HG03432 (cell line): Measurements from ENCODE around the gene TNS1.

ENCODE experiments used
- ATAC-seq: cut with Tn5 transposase; IDR thresholded peaks from one replicate; pipeline ENCODE4 v1.9.1; 2021; ENCODE audit warnings: mild to moderate bottlenecking, moderate library complexity; ENCODE audit not compliant: unreplicated experiment

Gene TNS1

DNA sequence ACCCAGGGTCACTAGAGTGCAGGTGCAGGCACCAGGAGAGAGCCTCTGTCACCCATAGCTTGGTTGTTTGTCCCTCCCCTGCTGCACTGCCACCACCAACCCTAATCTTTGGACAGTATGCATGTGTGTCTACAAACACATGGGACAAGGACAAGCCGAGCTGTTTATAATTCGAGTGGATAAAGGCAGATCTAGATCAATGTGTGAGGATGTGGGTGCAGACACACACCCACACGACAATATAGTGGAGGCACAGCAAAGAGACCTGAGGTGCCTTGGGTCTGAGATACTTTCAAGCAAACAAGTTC lies 199.2 kb downstream of the TNS1 start:
- no peak for ATAC-seq

DNA sequence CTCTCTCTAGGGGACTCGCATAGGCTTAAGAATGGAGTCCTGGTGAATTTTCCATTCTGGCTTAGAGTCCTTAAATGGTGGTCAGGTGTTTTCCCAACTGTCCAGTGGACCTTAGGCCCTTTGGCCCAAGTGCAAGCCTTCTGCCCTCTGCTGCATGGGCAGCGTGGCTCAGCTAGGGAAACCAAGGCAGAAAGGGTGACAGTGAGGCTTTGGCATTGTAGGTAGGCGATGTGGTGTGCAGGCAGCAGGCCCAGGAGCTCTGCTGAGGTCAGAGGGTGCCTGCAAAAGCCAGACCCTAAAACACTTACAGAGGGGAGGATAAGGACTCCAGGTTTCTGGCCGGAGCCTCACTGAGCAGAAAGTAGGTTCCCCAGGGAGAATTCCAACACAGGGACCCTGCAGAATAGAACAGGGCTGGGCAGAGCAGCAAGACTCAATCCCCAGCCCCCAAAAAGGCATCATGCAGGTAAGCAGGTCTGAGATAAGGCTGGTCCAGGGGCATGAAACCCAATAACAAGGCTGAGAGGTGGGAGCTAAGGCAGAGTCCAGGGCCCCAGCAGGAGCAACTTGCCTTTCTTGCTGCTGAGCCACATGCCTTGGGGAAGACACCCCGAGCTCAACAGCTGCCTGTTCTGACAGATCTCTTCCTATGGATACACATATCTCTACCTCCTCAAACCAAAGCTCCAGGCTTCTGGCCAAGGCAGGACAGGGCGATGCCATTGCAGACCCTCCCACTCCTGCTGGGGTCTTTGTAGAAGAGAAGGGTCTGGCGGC lies 199.7 kb downstream of the TNS1 start:
- ATAC-seq, result no peak

DNA sequence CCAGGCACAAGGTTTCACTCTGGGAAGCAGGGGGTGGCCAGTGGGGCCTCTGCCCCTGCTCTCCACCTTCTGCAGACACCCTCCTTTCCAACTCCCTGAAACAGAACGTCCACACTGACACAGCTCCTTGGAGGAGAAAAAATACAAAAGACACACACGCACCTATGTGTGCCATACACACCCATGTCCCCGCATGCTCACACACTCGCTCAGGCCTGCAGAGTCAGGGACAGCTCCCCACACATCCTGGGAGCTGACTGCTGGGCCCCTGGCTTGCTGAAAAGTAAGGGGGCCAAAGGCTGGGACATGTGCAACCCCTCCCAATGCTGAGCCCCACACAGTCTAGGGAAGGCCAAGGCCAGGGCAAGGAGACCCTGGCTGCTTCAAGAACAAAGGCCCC lies 200.5 kb downstream of the TNS1 start:
- no peak for ATAC-seq

DNA sequence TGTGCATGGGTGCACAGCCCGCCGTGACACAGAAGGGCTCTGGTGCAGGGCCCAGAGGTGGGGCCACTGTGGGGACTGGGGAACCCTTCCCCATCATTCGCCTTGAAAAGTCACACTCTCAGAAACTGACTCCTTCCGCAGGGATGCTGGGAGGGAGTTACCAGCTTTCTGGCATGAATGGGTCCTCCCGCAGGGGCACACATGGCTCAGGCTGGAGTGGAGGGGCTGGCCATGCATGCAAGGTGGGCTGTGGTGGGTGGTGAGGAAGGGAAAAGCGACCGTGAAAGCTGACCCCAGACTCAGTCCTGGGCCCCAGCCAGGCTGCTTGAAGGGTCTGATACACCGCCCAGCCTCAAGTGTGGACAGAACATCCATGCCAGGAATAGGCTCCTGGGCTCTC lies 201.1 kb downstream of the TNS1 start:
- no peak for ATAC-seq

DNA sequence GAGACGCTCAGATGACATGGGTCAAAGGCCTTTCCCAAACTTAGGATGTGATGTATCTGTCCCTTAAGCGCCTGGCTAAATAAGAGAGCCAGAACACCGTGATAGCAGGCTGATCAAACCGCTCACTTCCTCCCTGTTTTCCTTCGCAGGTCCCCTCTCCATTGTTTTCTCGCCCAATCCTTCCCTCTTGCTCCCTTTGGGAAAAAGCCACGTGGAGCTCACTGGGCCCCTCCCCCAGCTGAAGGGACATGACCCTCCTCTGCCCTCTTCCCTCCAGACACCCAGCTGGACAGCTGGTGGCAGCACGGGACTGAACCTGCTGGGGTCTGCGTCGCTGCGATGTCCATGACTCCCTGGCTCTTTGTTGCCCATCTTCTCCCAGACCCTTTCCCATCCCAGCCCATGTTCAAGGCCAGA lies 201.7 kb downstream of the TNS1 start:
- no peak for ATAC-seq

DNA sequence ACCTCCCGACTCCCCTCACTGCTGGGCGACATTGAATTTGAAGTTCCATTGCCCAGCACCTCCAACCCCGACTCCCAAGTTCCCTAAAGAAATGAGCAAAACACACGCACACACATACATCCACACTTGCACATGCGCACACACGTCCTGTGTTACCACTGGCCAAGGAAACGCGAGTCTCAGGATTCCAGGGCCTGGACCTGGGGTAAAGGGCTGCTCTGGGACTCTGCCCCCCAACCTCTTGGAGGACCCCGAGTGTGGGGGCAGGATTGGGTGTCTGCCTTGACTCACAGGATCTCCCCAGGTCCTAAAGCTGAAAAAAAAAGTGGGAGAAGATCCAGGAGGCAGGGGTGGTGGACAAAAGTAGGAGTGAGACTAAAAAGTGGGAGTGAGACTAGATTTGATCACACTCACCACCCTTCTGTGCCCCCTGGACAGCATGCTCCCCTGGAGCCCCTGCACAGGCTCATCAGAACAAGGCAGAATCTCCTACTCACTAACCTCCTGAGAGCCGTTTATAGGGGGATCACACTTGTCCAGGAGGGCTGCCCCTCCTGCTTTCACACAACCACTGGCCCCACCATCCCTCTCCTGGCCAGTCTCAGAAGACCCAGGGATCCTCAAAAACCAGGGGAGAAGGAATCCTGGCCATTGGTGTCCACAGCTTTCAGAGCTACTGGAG lies 202.2 kb downstream of the TNS1 start:
- no peak for ATAC-seq

DNA sequence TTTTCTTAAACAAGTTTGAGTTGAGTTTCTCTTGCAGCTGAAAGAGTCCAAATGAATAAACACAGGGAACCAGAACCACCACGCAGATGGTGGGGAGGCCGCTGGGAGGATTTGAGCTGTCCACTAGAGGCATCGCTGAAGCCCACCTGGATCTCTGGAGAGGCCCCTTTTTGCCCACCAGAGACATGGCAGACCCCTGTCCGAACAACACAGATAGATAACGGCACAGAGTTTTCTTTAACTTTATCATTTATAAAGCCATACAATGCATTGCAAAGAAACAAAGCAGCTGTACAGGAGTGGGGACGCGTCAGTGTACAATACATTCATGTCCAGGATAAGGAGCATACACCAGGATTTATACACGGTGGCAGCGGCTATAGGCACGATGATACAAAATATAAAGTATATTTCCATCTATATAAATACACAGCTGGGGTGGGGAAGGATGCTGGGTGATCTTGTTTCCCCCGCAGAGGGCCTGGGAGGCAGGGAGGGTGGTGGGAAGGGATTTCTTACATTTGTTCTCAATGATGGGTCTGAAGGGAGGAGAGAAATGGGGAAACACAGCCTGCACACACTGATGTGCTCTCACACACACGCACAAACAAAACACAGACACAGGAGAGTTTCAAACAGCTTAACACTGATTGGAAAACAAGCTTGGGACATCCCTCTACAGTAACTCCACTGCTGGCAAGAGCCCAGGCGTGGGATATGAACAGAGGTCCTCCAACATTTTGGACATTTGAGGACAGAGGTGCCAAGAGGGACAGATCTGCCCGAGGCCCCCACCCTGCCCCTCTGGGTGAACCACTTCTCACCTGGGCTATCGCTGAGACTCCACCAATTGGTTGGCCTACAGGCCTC lies 203.0 kb downstream of the TNS1 start:
- ATAC-seq, result no peak

DNA sequence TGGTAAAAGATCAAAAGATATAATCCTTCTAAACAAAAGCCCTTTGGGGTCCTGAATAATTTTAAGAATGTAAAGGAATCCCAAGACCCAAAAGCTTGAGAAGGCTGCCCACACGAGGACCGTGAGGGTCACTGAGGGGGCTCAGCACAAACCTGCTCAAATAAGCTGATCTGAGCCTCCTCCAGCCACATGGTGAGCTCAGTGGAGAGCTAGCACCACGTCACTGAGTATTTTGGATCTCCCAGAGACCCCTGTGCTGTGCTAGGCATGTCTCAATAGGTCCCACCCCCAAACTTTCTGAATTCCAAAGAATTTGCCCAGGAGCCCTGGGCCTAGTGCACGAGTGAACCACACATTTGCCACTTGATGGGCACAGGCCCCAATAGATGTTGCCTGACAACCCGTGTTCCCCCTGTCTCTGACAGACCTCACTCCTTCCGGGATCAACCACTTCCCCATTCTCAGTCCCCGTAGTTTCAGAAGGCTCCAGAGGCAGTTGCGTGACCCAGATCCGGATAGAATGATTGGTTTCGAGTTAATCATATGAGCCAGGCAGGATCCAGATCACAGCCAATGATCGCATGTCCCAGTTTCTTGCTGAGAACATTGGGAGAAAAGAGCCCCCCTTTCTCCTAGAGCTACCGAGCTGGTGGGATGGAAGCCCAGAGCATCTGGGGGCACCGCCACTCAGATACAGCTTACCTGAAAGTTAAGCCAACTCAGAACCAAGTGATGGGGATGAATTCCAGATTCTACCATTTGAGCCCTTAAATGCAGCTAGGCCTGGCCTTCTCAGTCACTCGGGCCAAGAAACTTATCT lies 203.8 kb downstream of the TNS1 start:
- peak; percentile 69 for ATAC-seq

DNA sequence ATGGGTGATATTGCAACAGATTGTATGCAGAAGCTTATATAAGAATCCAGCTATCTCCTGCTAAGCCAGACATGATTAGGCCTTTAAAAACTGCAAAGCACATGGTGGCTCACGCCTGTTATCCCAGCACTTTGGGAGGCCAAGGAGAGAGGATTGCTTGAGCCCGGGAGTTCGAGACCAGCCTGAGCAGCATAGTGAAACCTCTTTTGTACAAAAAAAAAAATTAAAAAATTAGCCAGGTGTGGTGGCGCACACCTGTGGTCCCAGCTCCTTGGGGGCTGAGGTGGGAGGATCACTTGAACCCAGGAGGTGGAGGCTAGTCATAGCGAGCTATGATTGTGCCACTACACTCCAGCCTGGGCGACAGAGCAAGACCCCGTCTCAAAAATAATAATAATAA lies 204.6 kb downstream of the TNS1 start:
- no peak for ATAC-seq

DNA sequence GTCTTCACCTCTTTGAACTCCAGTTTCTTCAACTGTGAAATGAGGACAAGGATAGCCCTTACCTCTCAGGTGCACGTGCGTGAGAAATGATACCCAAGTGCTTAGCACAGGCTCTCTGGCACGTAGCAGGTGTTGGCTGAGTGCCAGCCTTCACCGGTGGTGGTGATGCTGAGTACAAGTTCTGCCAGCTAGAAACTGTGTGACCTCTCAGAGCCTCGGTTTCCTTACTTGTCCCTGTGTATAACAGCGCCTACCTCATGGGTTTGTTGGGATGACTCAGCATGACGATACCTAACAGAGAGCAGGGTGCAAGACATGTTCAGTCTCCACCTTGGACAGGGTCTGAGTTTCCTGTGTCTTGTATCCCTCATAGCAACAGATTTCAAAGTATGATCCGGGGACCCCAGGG lies 205.1 kb downstream of the TNS1 start:
- ATAC-seq, result no peak

DNA sequence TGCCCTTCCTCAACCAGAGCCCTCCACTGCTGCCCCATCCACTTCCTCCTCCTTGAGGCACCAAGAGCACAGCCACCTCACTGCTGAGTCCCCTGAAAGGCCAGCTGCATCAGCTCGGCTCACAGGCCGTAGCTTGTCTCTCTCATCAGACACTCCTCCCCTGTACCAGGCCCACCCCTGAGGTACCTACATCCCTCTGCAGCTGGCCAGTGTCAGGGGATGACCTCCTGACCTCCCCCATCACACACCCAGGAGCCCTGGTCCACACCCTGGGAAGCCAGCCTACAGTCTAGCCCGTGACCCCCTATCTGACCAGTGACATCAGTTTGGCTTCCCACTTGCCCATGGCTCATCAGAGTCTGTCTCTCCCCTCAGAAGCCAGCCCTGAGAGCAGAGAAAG lies 205.6 kb downstream of the TNS1 start:
- ATAC-seq, result no peak

DNA sequence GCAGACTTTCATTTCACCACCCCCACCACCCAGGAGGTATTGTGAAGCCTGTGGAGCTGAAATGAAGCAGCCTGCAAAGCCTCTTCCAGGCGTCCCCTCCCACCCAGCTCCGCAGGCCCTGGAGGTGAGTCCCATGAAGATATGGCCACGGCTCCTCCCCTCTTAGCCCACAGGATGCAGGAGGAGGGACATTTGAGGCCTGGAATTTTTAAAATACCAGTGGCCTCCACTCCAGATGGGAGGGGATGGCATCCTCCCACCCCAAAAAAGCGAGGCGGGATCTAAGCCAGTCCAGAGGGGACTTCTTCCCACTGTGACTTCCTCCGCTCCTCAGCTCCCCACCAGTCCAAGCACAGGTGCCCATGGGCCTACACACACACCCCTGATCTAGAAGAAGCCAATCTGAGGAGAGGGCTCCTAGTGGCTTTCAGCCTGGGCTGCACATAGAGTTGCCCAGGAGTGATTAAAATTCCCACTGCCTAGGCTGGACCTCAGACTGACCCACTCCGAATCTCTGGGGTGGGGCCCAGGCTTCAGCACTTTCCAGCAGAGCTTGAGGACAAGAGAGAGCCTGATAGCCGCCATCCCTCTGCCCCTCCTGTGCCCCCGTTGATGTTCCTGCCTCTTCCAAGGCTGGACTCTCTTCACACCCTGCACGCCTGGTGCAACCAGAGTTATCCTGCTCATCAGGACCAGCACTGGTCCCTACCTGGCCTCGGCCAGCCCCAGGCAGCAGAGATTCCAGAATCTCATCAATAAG lies 206.9 kb downstream of the TNS1 start:
- ATAC-seq, result no peak

DNA sequence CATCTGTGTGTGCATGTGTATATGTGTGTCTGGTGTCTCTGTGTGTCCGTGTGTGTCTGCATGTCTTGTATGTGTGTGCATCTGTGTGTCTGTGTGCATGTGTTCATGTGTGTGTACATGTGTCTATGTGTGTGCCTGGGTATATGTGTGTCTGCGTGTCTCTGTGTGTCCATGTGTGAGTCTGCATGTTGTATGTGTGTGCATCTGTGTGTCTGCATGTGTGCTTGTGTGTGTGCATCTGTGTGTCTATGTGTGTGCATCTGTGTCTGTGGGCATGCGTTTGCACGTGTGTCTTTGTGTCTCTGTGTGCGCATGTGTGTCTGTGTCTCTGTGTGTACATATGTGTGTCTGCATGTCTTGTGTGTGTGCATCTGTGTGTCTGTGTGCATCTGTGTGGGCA lies 207.7 kb downstream of the TNS1 start:
- ATAC-seq, result no peak

DNA sequence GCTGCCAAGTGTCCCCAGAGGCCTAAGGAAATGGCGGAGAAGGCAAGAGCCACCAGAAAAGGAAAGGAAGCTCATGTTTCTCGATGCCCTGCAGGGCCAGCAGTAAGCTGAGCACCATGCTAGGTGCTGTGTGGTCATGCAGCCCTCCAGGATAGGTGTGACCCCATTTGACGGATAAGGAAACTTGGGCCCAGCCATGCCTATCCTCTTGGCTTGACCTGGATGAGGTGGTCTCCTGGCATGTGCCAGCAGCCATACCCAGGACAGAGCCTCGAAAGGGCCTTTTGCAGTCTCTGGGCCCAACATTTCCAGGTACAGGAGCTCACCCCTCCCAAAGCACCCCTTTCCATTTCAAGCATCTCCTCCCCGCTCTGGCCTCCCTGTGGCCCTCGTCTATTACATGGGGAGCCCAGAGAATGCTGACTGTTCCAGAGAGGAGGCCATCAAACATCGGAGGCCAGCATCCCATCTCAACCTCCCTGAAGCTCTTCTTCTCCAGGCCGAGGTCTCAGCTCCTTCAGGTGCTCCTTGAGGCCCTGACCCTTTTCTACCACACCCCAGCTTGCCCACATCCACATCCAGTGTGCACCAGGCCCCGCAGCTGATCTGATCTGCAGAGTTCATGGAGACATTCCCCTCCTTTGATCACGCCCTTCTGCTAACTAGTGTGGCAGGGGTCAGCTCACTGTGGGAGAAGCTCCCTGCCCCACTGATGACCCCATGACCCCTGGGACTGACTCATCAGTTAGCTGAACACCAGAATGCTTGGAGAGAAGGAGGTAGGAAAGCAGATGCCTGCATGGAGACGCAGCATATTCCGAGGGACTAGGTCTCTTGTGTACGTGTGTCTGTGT lies 208.4 kb downstream of the TNS1 start:
- ATAC-seq, result no peak

DNA sequence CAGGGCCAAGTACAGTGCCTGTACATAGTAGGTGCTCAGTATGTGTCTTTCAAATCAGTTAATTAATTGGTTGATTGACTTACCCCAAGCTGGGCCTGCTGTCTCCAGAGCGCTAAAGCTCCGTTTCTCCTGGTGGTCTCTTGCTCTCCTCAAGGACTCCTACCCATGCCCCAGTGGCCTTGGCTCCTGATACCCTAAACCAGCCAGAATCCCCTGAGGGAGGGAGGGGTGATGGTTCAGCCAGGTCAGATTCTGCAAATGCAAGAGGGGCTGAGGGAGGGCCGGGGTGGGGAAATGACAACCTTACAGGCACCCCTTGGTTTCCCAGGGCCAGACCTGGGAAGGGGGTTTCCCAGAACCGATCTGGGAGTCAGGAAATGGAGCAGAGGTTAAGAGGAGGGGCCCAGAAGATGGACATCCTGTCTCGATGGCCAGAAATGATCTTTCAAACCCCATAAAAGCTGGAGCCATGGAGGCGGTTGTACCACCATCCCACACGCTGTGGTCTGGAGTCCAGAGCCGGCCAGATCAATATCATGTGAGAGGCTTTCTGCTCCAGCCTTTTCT lies 209.1 kb downstream of the TNS1 start:
- ATAC-seq, result no peak

DNA sequence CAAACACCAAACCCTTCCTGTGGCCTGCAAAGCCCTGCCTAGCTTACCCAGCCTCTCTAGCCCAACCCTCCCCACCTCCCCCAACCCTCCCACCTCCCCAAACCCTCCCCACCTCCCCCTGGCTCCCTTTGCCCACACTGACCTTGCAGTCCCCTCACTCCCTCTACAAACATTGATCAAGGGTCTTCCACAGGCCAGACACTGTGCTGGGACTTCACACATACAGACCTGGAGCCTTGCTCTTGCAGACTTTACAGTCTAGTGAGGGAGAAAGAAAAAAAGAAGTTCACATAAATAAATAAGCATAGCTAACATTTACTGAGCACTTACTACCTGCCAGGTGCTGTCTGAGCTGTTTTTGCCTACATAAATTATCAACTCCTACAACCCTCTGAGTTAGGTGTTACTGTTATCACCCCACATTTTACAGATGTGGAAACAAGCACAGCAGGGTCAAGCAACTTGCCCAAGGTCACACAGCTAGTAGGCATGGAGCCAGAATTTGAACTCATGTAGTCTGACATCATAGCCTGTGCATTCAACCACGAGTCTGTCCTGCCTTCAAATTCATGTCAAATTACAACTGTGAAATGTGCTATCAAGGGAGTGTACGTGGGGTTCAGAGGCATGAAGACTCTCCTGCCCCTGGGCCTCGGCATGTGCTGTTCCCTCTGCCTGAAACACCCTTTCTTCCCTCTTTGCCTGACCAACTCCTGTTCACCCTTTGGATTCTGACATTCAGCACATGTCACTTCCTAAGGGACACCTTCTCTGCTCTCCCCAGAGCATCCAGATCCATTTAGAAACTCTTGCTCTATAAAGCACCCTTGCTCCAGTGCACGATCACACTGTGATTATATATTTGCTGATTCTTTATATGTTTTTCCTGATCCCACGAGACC lies 209.9 kb downstream of the TNS1 start:
- no peak for ATAC-seq

DNA sequence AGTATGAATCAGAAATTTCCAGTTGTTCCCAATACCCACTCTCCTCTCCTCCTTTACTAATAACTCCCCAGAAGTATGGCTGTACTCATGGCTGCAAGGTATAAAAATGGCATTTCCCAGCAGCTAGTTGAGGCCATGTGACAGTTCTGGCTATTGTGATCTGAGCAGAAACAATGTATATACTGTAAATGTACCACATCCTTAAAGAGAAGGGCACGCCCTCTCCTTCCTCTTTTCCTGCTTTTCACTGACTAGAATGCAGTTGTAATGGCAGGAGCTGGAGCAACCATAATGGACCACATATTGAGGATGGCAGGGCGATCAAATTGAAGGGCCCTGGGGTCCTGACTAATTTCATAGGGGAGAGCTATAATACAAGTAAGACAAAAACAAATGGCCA lies 211.2 kb downstream of the TNS1 start:
- no peak for ATAC-seq
